T-helper 1 cell treated with Interleukin-12 subunit alpha and Interleukin-12 subunit beta and Interleukin-4 antibody, amounts not matched to agents 30 μg/mL and 1 μg/mL, for 36 hours (primary cell): ENCODE results near the gene DTX4.

Experiments used
- H3K27ac Mint-ChIP-seq: one replicate; pipeline ENCODE4 v1.8.0; 2021; ENCODE audit warnings: mild to moderate bottlenecking, mixed read lengths
- H3K27me3 Mint-ChIP-seq: one replicate; pipeline ENCODE4 v1.8.0; 2021; ENCODE audit warnings: low read depth, mixed read lengths
- H3K36me3 Mint-ChIP-seq: one replicate; pipeline ENCODE4 v1.8.0; 2021; ENCODE audit warnings: low read depth, mixed read lengths
- H3K4me1 Mint-ChIP-seq: one replicate; pipeline ENCODE4 v1.8.0; 2021; ENCODE audit warnings: low read depth, mixed read lengths
- H3K4me3 Mint-ChIP-seq: one replicate; pipeline ENCODE4 v1.8.0; 2021; ENCODE audit warnings: mild to moderate bottlenecking, moderate library complexity, mixed read lengths
- H3K9me3 Mint-ChIP-seq: one replicate; pipeline ENCODE4 v1.8.0; 2021; ENCODE audit warnings: mixed read lengths

DTX4 gene

GRCh38 chr11:59212744-59213631 lies 41.1 kb downstream of the DTX4 start, which contains the start of gene MPEG1:
TSS of gene MPEG1 (minus strand) at chr11:59212927. CDS start at chr11:59212865, 62 bp downstream.
- no peak within 1 kb of the TSS for H3K4me3 Mint-ChIP-seq
- H3K27ac Mint-ChIP-seq = no peak within 1 kb of the TSS

GRCh38 chr11:59214141-59214893 lies 42.4 kb downstream of the DTX4 start:
- no peaks in the 10 kb centered on the region for H3K9me3 Mint-ChIP-seq
- no peak overlapping the region for H3K27ac Mint-ChIP-seq
- H3K27me3 Mint-ChIP-seq = peaks cover 23% of the 10 kb centered on the region
- no peaks in the 10 kb centered on the region for H3K36me3 Mint-ChIP-seq
- peaks cover 2% of the 10 kb centered on the region for H3K4me1 Mint-ChIP-seq
- no peak overlapping the region for H3K4me3 Mint-ChIP-seq

More at GRCh38 chr11:59212744-59213631, 41.1 kb downstream of the DTX4 start, which contains the start of gene MPEG1:
- no peaks in the 10 kb centered on the region for H3K9me3 Mint-ChIP-seq
- H3K36me3 Mint-ChIP-seq = no peaks in the 10 kb centered on the region
- H3K4me1 Mint-ChIP-seq = peaks cover 7% of the 10 kb centered on the region
- H3K27me3 Mint-ChIP-seq = peaks cover 25% of the 10 kb centered on the region

GRCh38 chr11:59216641-59217564 lies 45.0 kb downstream of the DTX4 start:
- Mint-ChIP-seq H3K9me3 (no peaks in the 10 kb centered on the region), H3K27ac (no peak overlapping the region), H3K4me1 (peaks cover 2% of the 10 kb centered on the region), H3K4me3 (no peak overlapping the region), H3K36me3 (no peaks in the 10 kb centered on the region), H3K27me3 (peaks cover 24% of the 10 kb centered on the region)

- Mint-ChIP-seq H3K27me3 (peaks cover 24% of the 10 kb centered on the region), H3K9me3 (no peaks in the 10 kb centered on the region), H3K36me3 (no peaks in the 10 kb centered on the region), H3K27ac (no peak overlapping the region), H3K4me3 (no peak overlapping the region), H3K4me1 (peaks cover 2% of the 10 kb centered on the region)
These were observed 46.4 kb downstream of the DTX4 start for GRCh38 chr11:59218319-59218718.

GRCh38 chr11:59218893-59219292 lies 47.0 kb downstream of the DTX4 start:
- H3K27me3 Mint-ChIP-seq = peaks cover 24% of the 10 kb centered on the region
- H3K36me3 Mint-ChIP-seq = no peaks in the 10 kb centered on the region
- H3K27ac Mint-ChIP-seq = no peak overlapping the region
- H3K9me3 Mint-ChIP-seq = no peaks in the 10 kb centered on the region
- peaks cover 2% of the 10 kb centered on the region for H3K4me1 Mint-ChIP-seq
- H3K4me3 Mint-ChIP-seq = no peak overlapping the region

GRCh38 chr11:59219836-59220235 lies 47.9 kb downstream of the DTX4 start:
- Mint-ChIP-seq H3K27me3 (peaks cover 24% of the 10 kb centered on the region), H3K36me3 (no peaks in the 10 kb centered on the region), H3K9me3 (no peaks in the 10 kb centered on the region), H3K4me1 (peaks cover 2% of the 10 kb centered on the region), H3K27ac (no peak overlapping the region), H3K4me3 (no peak overlapping the region)

GRCh38 chr11:59221441-59221840 lies 49.5 kb downstream of the DTX4 start:
- Mint-ChIP-seq H3K27ac (no peak overlapping the region), H3K4me1 (peaks cover 2% of the 10 kb centered on the region), H3K27me3 (peaks cover 20% of the 10 kb centered on the region), H3K36me3 (no peaks in the 10 kb centered on the region), H3K9me3 (no peaks in the 10 kb centered on the region), H3K4me3 (no peak overlapping the region)

- H3K9me3 Mint-ChIP-seq = no peaks in the 10 kb centered on the region
- no peak overlapping the region for H3K27ac Mint-ChIP-seq
- peaks cover under 1% of the 10 kb centered on the region for H3K4me1 Mint-ChIP-seq
- no peaks in the 10 kb centered on the region for H3K36me3 Mint-ChIP-seq
- H3K4me3 Mint-ChIP-seq = no peak overlapping the region
- H3K27me3 Mint-ChIP-seq = peaks cover 16% of the 10 kb centered on the region
These were observed 50.6 kb downstream of the DTX4 start for GRCh38 chr11:59222464-59223060.

GRCh38 chr11:59223177-59223576 lies 51.2 kb downstream of the DTX4 start:
- Mint-ChIP-seq H3K27ac (no peak overlapping the region), H3K4me3 (no peak overlapping the region), H3K27me3 (peaks cover 12% of the 10 kb centered on the region)

GRCh38 chr11:59223611-59224010 lies 51.7 kb downstream of the DTX4 start:
- H3K4me3 Mint-ChIP-seq = no peak overlapping the region
- peaks cover 8% of the 10 kb centered on the region for H3K27me3 Mint-ChIP-seq
- no peaks in the 10 kb centered on the region for H3K4me1 Mint-ChIP-seq
- H3K9me3 Mint-ChIP-seq = no peaks in the 10 kb centered on the region
- H3K27ac Mint-ChIP-seq = no peak overlapping the region
- H3K36me3 Mint-ChIP-seq = no peaks in the 10 kb centered on the region

More at GRCh38 chr11:59223177-59223576, 51.2 kb downstream of the DTX4 start:
- H3K36me3 Mint-ChIP-seq = no peaks in the 10 kb centered on the region
- H3K9me3 Mint-ChIP-seq = no peaks in the 10 kb centered on the region
- H3K4me1 Mint-ChIP-seq = no peaks in the 10 kb centered on the region

- no peaks in the 10 kb centered on the region for H3K36me3 Mint-ChIP-seq
- no peak overlapping the region for H3K4me3 Mint-ChIP-seq
- H3K27me3 Mint-ChIP-seq = peaks cover 8% of the 10 kb centered on the region
- no peaks in the 10 kb centered on the region for H3K4me1 Mint-ChIP-seq
- no peak overlapping the region for H3K27ac Mint-ChIP-seq
- no peaks in the 10 kb centered on the region for H3K9me3 Mint-ChIP-seq
These were observed 52.5 kb downstream of the DTX4 start for GRCh38 chr11:59224351-59224928.

GRCh38 chr11:59225017-59225416 lies 53.1 kb downstream of the DTX4 start:
- H3K9me3 Mint-ChIP-seq = no peaks in the 10 kb centered on the region
- H3K4me3 Mint-ChIP-seq = no peak overlapping the region
- H3K27me3 Mint-ChIP-seq = peaks cover 5% of the 10 kb centered on the region
- no peak overlapping the region for H3K27ac Mint-ChIP-seq
- H3K36me3 Mint-ChIP-seq = no peaks in the 10 kb centered on the region
- no peaks in the 10 kb centered on the region for H3K4me1 Mint-ChIP-seq

GRCh38 chr11:59226396-59226795 lies 54.5 kb downstream of the DTX4 start:
- Mint-ChIP-seq H3K36me3 (no peaks in the 10 kb centered on the region), H3K27ac (no peak overlapping the region), H3K27me3 (peaks cover 1% of the 10 kb centered on the region), H3K4me3 (no peak overlapping the region), H3K9me3 (no peaks in the 10 kb centered on the region), H3K4me1 (no peaks in the 10 kb centered on the region)
